HG03520 (cell line): Measurements from ENCODE around the gene FUCA1.
A peak's percentile ranks its signal among the peaks of the same experiment; 100 is the strongest.
"Not testable (repeated sequence)": the region's sequence is repeated elsewhere in the genome, so short reads cannot be mapped to it uniquely, and the experiment has no call there.

ENCODE experiments used
- ATAC-seq: cut with Tn5 transposase; IDR thresholded peaks from one replicate; pipeline ENCODE4 v1.9.1; 2021; ENCODE audit warnings: mild to moderate bottlenecking, moderate library complexity; ENCODE audit not compliant: unreplicated experiment

The FUCA1 gene

GRCh38 chr1:23803674-23804073 is 64.4 kb downstream of the FUCA1 start:
- no peak for ATAC-seq

GRCh38 chr1:23802809-23803342 is 65.2 kb downstream of the FUCA1 start:
- not testable (repeated sequence) for ATAC-seq

- no peak for ATAC-seq
Observed at GRCh38 chr1:23801876-23802275, 66.2 kb downstream of the FUCA1 start.

DNA sequence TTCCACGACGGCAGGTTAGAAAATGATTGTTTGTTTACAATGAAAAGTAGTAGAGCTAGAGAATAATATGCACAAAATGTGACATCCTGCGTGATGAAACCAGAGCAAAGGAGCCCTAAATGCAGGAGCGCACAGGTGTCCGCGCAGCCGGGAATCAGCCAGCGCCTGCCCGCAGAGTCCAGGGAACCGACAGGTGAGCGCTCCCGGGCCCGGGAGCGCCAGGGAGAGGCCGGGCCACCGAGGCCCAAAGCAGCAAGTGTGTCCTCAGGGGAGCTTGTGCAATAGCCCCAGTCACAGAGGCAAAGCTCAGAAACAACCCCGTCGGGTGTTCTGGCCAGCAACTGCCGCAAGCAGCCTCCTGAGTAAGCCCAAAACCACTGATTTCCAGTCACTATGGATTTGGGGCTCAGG is 66.7 kb downstream of the FUCA1 start:
- no peak for ATAC-seq

- ATAC-seq: peak; percentile 63
Observed at GRCh38 chr1:23800400-23801337, 67.4 kb downstream of the FUCA1 start, which contains the start of gene GALE. Gene GALE, minus strand, starts transcription at chr1:23800754. Its CDS starts 1,747 bp downstream, at chr1:23799007.

- ATAC-seq: no peak
Observed at GRCh38 chr1:23799570-23800399, 68.3 kb downstream of the FUCA1 start.

DNA sequence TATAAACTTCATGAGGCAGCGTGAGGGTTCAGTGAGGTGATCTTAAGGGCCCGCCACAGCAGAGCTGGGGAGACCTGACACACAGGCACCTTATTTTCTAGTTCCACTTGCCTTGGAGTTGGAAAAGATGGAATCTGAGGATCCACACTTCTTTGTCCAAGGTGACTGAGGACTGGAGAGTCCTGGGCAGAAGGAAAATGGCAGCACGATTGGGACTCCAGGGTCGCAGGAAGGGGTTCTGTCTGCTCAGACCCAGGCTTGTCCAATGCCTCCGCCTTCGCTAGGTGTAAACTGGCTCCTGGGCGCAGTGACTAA is 68.9 kb downstream of the FUCA1 start:
- no peak for ATAC-seq

DNA sequence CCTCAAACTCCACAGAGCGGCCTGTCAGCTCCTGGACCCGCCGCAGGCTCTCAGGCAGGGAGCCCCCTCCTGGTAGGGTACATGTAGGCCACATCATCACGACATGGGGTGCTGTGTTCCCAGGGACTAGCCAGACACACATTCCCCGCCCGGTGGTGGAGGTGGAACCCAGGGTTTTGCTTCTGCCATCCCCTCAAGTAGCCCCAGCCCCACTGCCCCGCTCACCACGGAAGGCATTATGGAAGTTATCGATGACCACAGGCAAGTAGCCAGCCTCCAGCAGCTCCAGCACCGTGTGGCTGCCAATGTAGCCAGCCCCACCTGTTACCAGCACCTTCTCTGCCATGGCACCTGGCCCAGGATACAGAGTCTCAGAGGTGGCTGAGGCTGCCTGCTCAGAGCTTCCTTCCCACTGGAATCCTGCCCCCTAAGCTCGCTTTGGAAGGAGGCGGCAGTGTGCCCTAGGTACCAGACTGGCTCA is 69.4 kb downstream of the FUCA1 start:
- no peak for ATAC-seq

DNA sequence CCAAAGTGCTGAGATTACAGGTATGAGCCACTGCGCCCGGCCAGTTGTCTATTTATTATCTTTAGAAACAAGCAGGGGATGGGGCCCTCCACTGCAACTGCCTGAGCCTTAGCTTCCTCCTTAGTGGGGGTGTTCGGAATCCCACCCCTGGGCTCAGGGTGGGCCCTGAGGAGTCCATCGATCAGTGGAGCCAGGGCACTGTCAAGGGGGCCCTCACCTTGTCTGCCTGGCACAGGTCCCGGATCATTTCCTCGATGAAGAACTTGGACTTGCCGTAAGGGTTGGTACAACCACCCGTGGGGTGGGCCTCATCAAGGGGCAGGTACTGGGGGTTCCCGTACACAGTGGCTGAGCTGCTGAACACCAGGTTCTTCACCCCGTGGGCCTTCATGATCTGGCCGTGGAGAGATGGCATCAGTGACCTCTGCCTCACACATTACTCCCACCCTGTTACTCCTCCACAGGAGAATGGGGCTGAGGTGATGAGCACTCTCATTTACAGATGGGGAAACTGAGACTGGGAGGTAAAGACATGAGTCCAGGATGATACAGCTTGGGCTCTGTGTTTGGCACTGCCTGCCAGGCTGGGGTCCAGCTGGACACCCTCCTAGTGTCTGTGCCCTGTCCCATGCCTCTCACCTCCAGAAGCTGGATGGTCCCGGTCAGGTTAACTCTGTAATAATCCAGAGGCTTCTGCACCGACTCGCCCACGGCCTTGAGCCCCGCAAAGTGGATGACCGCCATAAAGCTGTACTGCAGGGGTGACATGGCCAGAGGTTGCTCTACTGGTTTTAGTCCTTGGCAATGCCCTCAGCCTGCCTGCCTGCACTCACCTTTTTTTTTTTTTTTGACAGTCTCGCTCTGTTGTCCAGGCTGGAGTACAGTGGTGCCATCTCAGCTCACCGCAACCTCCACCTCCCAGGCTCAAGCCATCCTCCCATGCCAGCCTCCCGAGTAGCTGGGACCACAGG is 70.3 kb downstream of the FUCA1 start:
- no peak for ATAC-seq

DNA sequence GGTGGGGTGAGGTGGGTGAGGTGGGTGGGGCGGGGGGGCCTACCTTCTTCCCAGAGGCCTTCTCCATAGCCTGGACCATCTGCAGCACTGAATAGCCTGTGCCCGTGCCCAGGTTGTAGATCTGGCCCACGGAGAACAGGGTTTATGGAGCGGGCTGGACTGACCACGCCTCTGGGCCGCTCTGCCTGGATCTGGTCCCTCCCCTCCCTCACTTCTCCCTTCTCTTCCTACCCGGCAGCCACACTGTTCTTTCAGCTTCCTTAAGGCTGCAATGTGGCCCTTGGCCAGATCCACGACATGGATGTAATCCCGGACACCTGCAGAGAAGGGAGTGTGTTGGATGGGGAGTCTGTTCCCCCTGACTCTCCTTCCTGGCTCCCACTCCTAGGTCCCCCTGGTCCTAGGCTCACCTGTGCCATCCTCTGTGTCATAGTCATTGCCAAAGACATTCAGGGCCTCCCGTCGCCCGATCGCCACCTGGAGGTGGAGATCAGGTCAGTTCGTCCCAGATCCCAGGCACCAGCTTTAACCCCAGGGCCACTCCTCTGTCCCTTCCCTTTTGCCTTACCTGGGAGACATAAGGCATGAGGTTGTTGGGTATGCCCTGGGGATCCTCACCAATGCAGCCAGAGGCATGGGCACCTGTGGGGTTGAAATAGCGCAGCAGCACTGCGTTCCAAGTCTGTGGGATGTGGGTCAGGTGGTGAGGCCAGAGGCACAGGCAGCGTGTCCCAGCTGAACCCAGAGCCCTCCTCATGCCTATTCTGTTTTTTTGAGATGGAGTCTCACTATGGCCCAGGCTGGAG is 71.4 kb downstream of the FUCA1 start:
- no peak for ATAC-seq

DNA sequence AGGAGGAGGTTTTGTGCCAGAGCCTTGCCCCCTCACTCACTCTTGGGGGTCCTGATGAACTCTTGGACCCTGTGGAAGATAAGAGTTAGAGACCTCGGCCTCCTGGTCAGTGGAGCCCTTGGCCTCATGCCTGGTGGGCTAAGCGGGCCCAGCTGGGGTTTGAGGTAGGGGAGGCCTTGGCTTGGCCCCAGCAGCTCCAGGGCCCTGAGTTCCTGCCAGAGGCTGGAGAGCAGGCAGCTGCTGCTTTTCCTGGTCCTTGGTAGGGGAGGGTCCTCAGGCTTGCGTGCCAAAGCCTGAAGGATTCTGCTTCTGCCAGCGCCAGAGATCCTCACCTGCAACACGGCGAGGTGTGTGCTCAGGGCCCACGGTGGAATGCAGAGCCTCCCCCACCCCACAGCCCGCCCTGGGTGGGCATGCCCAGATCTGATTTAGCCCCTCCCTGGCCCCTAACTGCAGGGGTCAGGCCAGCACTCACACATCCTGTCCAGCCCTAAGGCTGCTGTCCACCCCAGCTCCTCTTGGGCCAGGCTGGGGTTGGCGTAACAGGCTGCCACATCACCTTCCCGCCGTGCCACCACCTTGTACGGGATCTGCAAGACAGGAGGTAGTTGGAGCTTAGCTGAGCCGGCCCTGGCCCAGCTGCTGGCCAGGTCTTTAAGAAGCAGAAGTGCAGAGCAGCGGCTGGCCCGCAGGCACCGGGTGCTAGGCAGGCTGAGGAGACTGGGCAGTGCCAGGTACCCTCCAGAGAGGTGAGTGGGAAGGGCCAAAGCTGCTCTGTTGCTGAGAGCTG is 72.2 kb downstream of the FUCA1 start:
- ATAC-seq: no peak
